ENCODE results near the gene IVD.

DNA sequence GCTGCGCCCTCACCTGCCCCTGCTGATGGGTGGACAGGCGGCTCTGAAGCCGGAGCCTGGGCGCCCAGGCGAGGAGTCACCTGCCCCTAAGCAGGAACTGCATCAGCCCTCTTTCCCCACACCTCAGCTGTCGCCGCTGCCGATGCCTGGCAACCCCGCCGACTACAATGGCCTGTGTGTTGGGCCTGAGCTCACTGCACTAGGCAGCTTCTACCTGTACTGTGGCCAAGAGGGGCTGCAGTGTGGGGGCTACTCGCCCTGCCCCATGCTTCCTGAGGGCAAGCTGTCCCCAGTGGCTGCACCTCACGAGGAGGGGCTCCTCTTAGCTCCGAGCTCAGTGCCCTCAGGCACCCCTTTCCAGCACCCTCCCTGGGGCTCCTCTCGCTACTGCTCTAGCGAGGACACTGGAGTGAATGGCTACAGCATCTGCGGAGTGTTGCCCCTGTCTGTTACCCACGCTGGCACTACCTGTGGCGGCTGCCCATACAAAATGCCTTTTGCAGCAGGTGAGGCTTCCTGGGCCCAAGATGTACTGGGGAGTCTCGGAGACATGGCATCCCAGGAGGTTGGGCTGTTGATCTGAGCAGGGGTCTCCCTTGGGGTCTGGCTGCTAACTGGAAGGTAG is 53.9 kb downstream of the IVD start:
- no peak for TF ChIP-seq REST (IDR thresholded peaks at IDR 0.05; ENCODE audit: low read depth)
- no peak for TF ChIP-seq ZBTB7A (IDR thresholded peaks at IDR 0.05; ENCODE audit: low read depth)
- TF ChIP-seq MAX (IDR thresholded peaks at IDR 0.05), result no peak
- TF ChIP-seq EGR1 (IDR thresholded peaks at IDR 0.05), result no peak
- no peak for TF ChIP-seq TAF1 (IDR thresholded peaks at IDR 0.05; ENCODE audit: low read depth)
- TF ChIP-seq CEBPB (IDR thresholded peaks at IDR 0.05), result no peak
- TF ChIP-seq EP300 (IDR thresholded peaks at IDR 0.05; ENCODE audit: borderline replicate concordance), result no peak
- no peak for TF ChIP-seq USF1 (IDR thresholded peaks at IDR 0.05)
- TF ChIP-seq NFIC (IDR thresholded peaks at IDR 0.05), result no peak
- no peak for TF ChIP-seq TCF12 (IDR thresholded peaks at IDR 0.05; ENCODE audit: low read depth)
- no peak for TF ChIP-seq TEAD4 (IDR thresholded peaks at IDR 0.05)
- TF ChIP-seq RAD21 (IDR thresholded peaks at IDR 0.05; ENCODE audit: low read depth), result no peak

Measured in Ishikawa (cell line).